HG02642 (cell line): ENCODE data around the gene AMIGO2.
"Not testable (repeated sequence)": the region's sequence is repeated elsewhere in the genome, so short reads cannot be mapped to it uniquely, and the experiment has no call there.

Experiments
- ATAC-seq: cut with Tn5 transposase; IDR thresholded peaks from one replicate; pipeline ENCODE4 v1.9.1; 2021; ENCODE audit warnings: mild to moderate bottlenecking; ENCODE audit not compliant: unreplicated experiment, poor library complexity

The AMIGO2 gene, protein sequence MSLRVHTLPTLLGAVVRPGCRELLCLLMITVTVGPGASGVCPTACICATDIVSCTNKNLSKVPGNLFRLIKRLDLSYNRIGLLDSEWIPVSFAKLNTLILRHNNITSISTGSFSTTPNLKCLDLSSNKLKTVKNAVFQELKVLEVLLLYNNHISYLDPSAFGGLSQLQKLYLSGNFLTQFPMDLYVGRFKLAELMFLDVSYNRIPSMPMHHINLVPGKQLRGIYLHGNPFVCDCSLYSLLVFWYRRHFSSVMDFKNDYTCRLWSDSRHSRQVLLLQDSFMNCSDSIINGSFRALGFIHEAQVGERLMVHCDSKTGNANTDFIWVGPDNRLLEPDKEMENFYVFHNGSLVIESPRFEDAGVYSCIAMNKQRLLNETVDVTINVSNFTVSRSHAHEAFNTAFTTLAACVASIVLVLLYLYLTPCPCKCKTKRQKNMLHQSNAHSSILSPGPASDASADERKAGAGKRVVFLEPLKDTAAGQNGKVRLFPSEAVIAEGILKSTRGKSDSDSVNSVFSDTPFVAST

GRCh38 chr12:47079468-47079980 is at the start of gene AMIGO2, which contains the start of gene PCED1B:
Gene AMIGO2 (minus strand): TSS chr12:47079959. CDS start chr12:47079002, 957 bp downstream.
Gene PCED1B (plus strand): TSS chr12:47079621. CDS start chr12:47235064, 155,443 bp downstream.
- peak; percentile 73 for ATAC-seq

DNA sequence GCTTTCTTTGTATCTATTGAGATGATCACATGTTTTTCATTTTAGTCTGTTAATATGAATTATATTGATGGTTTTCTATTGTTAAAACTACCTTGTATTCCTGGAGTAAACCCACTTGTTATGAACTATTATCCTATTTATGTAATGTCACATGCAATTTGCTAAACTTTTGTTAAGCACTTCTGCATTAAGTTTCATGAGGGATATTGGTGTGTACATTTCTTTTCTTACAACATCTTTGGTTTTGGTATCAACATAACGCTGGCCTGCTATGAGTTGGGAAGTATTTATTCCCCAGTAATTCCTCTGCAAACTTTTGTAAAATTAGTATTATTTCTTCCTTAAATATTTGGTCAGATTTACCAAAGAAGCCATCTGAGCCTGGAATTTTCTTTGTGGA is 46.5 kb upstream of the AMIGO2 start:
- no peak for ATAC-seq

DNA sequence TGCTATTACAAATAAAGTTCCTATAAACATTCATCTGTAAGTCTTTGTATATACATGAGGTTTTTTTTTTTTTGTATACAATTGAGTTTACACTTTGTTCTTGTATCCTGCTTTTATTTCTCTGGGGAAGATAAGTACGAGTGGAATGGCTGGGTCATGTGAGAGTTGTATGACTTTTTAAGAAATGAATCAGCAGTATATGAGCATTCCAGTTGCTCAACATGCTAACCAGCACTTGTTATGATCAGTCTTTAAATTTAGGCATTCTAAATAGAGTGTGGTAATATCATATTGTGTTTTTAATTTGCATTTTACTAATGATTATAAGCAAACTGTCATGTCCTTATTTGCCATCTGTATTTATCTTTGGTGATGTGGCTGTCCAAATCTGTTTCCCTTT is 44.7 kb upstream of the AMIGO2 start:
- no peak for ATAC-seq

DNA sequence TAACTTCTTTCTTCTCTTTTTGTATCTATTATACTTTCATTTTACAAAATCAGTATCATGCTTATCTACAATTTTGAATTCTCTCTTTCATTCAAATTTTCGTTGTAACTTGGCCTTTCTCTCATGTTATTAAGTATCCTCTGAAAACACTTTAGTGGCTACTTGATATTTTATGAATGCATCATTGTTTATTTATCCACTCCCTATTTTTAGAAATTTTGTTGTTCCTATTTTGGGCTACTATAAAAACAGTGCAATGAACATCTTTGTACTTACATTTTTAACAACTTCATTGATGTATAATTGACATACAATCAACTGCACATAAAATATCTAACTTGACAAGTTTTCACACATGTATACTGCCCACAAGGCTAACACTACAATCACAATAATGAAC is 44.0 kb upstream of the AMIGO2 start:
- no peak for ATAC-seq

- no peak for ATAC-seq
Measured at GRCh38 chr12:47122602-47123001, 42.8 kb upstream of the AMIGO2 start.

DNA sequence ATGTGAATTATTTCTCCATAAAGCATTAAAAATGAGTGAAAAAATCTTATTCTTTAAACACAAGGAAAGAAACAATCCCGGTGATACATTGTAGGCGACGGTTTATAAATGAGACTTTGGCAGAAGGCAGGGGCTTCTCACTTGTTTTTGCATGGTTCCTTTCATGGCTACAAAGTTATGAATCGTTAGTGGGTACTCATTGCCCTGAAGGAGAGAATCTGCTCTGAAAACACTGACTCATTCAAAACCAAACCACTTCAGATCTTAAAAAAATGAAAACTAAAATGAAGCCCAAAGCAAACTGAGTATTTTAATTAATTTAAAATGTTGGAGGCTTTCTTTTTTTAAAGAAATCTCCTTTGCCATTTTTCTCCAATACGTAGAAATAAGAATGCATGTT is 41.4 kb upstream of the AMIGO2 start:
- ATAC-seq, result no peak

DNA sequence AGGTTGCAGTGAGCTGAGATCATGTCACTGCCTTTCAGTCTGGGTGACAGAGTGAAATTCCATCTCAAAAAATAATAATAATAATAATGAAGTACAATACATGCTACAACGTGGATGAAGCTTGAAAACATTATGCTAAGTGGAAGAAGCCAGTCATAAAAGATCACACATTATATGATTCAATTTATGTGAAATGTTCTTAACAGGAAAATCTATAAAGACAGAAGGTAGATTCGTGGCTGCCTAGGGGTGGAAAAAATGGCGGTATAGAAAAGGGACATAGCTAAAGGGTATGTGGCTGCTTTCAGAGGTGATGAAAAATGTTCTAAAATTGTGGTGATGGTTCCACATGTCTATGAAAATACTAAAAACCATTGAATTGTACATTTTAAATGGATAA is 41.0 kb upstream of the AMIGO2 start:
- no peak for ATAC-seq

DNA sequence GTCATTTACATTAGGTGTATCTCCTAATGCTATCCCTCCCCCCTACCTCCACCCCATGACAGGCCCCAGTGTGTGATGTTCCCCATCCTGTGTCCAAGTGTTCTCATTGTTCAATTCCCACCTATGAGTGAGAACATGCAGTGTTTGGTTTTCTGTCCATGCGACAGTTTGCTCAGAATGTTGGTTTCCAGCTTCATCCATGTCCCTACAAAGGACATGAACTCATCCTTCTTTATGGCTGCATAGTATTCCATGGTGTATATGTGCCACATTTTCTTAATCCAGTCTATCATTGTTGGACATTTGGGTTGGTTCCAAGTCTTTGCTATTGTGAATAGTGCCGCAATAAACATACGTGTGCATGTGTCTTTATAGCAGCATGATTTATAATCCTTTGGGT is 37.5 kb upstream of the AMIGO2 start:
- ATAC-seq, result not testable (repeated sequence)

GRCh38 chr12:47114481-47114892 is 34.7 kb upstream of the AMIGO2 start:
- ATAC-seq, result no peak

GRCh38 chr12:47112679-47113078 is 32.9 kb upstream of the AMIGO2 start:
- no peak for ATAC-seq

DNA sequence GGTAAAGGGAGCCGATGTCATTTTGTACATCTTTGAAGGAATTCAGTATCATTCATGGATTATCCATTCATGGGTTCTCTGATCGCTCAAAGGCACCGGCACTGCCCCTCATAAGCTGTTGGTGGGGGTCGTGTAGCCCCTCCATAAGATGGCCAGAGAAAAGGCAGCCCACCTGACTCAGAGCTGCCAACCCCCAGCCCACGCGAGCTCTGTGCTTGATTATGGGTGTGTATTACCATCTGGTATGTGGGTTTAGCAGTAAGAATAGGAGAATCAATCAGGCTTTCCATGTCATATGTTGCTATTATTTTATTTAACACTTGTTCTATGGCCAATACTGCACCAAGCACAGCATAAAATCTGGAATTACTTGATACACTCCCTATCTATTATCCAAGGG is 32.1 kb upstream of the AMIGO2 start:
- ATAC-seq, result no peak

DNA sequence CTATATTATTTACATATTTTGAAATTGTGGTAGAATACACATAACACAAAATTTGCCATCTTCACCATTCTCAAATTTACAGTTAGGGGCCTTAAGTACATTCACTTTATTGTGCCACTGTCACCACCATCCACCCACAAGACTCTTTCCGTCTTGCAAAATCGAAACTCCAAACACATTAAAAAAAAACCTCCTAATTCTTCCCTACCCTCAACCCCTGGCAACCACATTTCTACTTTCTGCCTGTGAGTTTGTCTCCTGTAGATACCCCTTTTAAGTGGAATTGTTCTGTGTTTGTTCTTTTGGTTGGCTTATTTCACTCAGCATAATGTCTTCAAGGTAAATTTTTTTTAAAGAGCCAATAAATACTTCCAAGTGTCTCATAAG is 31.6 kb upstream of the AMIGO2 start:
- ATAC-seq, result no peak

DNA sequence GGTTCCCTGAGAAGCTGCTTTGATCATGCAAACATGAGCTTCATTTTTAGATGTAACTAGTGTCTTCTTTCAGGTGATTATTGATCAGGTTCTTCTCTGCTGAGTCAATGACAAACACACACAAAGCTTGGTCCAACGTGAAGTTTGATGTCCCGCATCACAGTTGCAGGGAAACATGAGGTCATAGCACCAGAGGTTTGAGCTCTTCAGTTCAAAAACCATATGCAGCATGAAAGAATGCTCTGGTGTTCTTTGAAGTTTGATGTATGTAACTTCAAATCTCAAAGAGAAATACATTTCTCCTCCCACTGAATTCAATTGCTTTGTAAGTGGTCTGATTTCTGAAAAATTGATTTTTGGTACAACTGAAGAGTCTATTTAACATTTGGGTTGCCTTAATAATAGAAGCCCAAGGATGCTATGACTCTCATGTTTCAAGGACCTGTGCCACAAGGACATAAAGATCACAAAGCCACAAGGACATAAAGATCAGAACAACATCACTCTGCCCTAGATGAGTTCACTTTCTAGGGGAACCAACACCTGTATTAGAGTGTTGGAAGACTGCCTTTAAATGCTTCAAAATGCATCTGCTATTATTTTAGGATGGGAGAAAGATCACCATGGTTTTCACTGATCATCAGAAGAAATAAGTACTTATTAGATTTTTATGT is 31.1 kb upstream of the AMIGO2 start:
- ATAC-seq, result no peak

GRCh38 chr12:47110011-47110541 is 30.3 kb upstream of the AMIGO2 start:
- no peak for ATAC-seq

DNA sequence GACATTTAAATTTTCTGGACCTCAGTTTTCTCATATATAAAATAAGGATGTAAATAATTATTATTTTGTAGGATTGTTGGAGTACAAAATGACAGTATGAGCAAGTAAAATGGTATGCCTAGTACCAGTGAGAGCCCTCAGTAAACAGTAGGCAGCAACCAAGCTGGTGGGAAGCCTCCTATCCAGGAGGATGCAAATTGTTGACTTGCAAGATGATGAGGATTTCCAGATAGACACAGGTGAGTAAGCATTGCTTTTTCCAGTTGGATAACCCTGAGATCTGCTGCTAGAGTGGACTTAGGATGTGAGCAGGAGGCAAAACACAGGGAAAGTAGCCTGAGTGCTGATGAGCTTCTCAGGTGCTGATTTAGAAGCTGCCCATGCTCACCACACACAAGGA is 28.2 kb upstream of the AMIGO2 start:
- no peak for ATAC-seq

- no peak for ATAC-seq
Measured at GRCh38 chr12:47107446-47107845, 27.7 kb upstream of the AMIGO2 start.

GRCh38 chr12:47105914-47106674 is 26.3 kb upstream of the AMIGO2 start:
- ATAC-seq, result no peak

DNA sequence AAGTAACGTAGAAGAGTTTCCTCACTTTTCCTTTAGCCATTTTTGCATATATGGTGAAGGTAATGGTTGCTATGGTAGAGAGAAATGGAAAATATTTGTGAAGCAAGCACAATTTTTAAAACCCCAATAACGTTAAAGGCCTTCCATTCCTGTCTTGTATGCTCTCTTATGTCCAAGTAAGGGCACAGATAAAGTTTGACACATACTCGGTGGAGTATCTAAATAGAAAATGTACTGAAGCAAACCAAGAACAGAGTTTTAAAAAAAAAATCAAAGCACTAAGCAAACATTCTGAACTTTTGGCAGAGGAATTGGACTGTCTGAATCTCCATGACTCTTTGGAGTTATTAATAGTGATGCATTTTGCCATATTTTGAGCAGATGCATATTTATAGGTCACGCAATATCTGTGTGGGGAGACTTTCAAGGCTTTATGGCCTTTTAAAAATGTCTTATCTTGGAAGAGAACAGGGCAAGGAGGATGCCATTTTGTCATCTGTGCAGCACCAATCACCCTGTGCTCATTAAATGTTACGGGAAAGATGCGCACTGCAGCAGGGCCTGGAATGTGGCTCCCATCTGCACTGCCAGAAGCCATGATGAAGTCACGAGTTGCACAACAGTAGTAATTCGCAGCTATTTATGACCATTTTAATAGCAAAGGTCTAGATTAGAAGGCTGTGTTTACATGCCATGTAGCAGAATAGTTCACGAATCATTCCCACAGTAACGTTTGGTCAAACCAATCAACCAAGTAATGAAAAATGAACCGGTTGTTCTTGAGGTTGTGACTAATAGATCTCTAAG is 23.3 kb upstream of the AMIGO2 start:
- no peak for ATAC-seq

GRCh38 chr12:47102406-47102805 is 22.6 kb upstream of the AMIGO2 start:
- no peak for ATAC-seq
